22Rv1 (cell line): ENCODE data around the gene RYK.

Experiments
- ZFX ChIP-seq: fragments of 450-650 bp; IDR thresholded peaks from 2 replicates; pipeline ENCODE4 v1.6.1; 2017; ENCODE audit warnings: antibody characterized with exemption, borderline replicate concordance
- TF ChIP-seq, protein P1 (sequence below): fragments of 450-650 bp; IDR thresholded peaks from 2 replicates; pipeline ENCODE4 v1.5.1; 2017; ENCODE audit warnings: mild to moderate bottlenecking

DNA sequence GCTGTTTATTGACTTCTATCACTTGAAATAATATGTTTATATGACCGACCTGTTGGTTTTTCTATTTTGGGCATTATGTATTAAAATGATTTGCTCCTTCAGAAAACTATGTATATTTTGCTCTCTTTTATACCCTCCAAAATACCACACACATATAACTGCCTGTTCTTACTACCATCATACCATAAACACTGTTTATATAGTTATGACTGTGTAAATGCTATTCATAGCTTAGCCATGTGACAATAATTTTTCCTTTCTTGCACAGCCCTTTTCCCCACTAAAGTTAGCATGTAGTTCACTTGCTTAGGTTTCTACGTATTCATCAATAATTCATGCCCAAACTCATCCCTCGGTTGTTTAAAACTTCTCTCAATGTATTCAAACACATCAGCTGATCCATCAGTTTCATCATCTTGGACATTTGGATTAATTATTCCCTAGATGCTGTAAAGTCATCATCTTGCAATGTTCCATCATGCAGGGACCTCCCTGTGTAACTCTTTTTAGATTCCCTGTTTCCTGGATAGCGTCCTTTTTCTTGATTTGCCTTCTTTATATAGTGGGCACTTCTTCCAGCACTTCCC is 8.2 kb upstream of the RYK start:
- TF ChIP-seq, protein P1, sequence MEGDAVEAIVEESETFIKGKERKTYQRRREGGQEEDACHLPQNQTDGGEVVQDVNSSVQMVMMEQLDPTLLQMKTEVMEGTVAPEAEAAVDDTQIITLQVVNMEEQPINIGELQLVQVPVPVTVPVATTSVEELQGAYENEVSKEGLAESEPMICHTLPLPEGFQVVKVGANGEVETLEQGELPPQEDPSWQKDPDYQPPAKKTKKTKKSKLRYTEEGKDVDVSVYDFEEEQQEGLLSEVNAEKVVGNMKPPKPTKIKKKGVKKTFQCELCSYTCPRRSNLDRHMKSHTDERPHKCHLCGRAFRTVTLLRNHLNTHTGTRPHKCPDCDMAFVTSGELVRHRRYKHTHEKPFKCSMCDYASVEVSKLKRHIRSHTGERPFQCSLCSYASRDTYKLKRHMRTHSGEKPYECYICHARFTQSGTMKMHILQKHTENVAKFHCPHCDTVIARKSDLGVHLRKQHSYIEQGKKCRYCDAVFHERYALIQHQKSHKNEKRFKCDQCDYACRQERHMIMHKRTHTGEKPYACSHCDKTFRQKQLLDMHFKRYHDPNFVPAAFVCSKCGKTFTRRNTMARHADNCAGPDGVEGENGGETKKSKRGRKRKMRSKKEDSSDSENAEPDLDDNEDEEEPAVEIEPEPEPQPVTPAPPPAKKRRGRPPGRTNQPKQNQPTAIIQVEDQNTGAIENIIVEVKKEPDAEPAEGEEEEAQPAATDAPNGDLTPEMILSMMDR = no peak
- no peak for TF ChIP-seq ZFX
